SH-SY5Y (cell line): ENCODE data around the gene PIK3CD.

ENCODE experiments used
- GATA2 ChIP-seq: IDR thresholded peaks from 2 replicates; pipeline ENCODE4 v1.6.1; 2011; ENCODE audit warnings: mild to moderate bottlenecking, low read depth, low read length
- GATA3 ChIP-seq: IDR thresholded peaks from 2 replicates; pipeline ENCODE4 v1.6.1; 2011; ENCODE audit warnings: low read depth, mild to moderate bottlenecking, low read length, moderate library complexity

DNA sequence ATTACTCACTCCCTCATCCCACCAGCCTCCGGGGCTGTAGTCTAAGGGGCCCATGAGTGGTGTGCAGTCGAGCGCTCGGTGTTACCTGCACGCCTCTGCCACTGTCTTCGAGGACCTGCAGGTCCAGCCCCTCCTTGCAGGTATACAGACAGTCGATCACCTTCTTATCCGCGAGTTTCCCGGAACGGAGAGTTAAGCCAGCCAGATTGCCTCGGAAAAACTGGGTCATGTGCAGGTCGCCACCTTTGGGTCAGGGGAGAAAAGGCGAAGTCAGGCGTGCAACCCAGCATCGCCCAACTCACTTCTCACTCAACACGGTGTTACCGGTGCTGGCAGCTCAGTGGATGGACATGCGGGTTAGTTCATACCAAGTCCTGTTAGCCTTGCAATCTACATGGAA lies 84.3 kb downstream of the PIK3CD start:
- TF ChIP-seq GATA2 (no peak), GATA3 (no peak)
